ENCODE data around the gene FCER2.

Gene FCER2

DNA sequence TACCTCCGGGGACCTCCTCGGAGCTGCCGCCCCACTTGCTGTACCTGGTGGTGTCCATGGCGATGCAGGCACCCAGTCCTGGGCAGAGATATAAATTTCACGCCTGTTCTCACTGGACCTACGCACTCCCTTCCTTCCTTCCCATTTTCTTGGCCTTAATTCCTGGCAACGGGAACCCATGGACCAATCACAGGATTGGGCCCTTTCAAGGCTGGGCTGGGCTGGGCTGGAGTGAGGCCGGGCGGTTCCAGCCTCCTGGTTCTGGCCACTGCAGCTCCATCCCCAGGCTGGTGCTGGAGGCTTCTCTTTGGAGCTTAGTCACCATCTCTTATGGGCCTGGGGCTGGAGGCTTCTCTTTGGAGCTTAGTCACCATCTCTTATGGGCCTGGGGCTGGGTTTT is 30.1 kb upstream of the FCER2 start, which contains the start of gene CLEC4G:
TSS of gene CLEC4G (minus strand) at position 66 of the 400 bp plus-strand sequence. CDS start at position 58, 8 bp downstream.
- no peak for DNase-seq

- no peak for DNase-seq
Measured at GRCh38 chr19:7731615-7732014, 29.7 kb upstream of the FCER2 start.

DNA sequence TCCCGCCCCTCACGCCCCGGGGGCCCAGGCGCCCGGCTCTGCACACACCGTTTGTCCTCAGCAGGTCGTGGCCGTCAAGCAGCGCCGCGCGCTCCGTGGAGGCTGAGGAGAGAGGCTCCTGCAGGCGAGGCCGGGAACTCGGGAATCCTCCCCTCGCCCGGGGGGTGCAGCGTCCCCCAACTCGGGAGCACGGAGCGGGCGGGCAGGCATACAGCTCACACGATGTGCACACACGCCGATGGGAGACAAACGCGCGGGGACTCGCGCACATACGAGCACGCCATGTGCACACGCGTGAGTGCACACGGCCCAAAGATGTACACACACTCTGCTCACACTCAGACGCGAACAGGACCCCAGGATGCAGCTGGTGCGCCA is 29.3 kb upstream of the FCER2 start:
- DNase-seq: no peak

DNA sequence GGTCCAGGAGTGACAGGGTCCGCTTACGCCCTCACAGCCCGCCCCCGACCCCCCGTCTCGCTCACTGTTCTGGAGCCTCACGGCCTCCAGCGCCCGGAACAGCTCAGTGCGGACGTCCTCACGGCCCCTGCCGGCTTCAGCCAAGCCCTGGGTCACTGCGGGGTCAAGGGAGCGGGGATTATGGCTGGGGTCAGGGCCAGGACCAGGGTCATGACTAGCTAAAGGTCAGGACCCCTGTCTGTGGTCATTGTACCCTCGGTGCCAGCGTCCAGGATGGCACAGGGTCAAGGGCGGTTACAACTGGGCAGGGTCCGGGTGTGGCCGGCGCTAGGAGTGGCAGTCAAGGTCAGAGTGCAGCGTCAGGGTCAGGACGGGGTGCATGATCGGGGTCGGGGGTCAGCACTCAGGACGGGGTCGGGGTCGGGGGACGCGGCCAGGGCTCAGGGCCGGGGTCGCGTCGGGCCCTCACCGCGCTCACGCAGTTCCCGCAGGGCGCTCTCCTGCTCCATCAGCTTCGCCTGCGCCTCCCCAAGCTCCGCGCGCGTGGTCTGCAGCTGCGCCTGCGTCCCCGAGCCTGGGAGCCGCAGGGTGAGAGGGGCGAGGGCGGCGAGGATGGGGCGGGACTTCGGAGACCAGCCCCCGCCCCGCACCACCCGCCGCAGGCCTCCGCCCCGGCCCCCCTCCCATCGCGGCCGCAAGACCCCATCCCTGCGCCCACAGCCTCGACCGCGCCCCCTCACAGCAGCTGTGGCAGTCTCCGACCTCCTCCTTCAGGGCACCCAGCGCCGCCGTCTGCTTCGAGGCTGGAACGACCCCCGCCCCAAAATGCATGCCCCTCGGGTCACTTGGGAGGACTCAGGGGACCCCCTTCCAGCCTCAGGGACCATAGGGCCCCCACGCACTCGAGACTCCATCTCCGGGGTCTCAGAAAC is 28.6 kb upstream of the FCER2 start:
- DNase-seq: no peak

- DNase-seq: no peak
Measured at GRCh38 chr19:7729831-7730285, 27.9 kb upstream of the FCER2 start.

DNA sequence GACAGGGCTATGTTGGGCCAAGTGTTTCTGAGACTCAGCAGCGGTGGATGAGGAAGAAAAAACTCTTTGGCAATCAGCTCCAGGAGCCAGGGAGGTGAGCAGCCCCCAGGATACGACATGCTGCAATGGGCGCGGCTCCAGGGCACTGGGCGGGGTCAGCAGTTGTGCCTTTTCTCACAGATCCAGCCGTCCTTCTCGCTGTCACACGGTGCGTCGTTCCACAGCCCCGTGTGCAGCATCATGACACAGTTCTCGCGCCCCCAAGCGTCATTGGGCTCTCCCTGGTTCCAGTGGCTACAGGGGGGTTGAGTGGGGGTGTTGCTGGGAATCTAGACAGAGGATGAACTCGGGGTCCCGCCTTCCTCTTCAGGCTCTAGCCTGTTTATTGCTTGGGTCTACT is 27.3 kb upstream of the FCER2 start:
- no peak for DNase-seq

DNA sequence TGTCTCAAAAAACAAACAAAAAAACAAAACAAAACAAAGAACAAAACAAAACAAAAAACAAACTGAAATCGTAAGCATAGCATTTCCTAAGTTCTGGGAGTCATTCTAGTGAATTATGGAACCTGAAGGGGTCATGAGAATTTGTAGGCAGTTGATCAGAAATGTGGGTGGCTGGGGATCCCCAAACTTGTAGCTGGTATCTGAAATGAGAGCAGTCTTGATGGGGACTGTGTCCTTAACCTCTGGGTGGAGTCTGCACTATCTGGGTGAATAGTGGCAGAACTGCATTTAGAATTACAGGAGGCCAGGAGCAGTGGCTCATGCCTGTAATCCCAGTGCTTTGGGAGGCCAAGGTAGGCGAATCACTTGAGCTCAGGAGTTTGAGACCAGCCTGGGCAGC is 23.9 kb upstream of the FCER2 start:
- DNase-seq: no peak

DNA sequence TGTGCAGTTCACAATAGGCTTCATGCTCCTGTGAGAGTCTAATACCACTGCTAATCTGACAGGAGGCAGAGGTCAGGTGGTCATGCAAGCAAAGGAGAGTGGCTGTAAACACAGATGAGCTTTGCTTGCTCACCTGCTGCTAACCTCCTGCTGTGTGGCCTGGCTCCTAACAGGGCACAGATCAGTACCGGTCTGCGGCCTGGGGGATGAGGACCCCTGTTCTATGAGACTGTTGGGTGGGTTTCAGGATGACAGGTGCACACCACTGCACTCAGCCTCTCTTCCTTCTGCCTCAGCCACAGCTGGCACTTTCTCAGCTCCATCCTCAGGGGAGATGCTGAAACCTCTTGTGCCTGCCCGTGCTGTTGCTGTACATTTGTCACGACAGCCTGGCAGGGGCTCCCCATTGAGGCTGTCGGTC is 20.3 kb upstream of the FCER2 start:
- no peak for DNase-seq

GRCh38 chr19:7720351-7720750 is 18.4 kb upstream of the FCER2 start:
- DNase-seq: no peak

DNA sequence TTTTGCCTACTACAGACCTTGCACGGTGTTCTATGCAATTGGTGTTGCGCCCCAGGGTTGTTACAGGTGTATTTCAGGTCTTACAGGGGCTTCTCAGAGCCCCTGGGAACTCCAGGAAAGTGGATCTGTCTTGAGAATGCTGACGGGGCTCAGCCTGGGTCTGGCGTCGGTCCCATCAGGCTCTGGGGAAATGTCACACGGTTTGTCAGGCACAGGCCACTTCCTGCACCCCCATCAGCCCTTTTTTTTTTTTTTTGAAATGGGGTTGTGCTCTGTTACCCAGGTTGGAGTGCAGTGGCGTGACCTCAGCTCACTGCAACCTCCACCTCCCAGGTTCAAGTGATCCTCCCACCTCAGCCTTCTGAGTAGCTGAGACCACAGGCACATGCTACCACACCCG is 16.7 kb upstream of the FCER2 start:
- no peak for DNase-seq

GRCh38 chr19:7716762-7717161 is 14.8 kb upstream of the FCER2 start:
- DNase-seq: no peak

DNA sequence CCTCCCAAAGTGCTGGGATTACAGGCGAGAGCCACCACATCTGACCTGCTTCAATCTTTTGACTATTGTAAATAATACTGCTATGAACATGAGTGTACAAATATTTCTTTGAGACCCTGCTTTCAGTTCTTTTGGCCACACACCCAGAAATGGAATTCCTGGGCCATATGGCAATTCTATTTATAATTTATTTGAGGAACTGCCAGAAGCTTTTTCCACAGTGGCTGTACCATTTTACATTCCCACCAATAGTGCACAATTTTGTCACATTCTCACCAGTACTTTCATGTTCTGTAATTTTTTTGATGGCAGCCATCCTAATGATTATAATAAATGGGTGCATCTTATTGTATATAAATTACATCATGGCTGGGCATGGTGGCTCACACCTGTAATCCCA is 13.7 kb upstream of the FCER2 start:
- no peak for DNase-seq

DNA sequence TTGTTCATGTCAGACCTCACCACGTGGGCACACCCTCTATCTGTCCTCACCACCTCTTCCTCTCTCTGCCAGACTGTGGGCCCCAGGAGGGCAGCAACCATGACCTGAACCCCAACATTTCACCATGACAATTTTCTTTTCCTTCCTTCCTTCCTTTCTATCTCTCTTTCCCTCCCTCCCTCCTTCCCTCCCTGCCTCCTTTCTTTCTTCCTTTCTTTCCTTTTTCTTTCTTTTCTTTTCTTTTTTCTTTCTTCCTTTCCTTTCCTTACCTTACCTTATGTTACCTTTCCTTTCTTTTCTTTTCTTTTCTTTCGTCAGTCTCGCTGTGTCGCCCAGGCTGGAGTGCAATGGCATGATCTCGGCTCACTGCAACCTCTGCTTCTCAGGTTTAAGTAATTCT is 8.7 kb upstream of the FCER2 start:
- no peak for DNase-seq

GRCh38 chr19:7709932-7710460 is 8.1 kb upstream of the FCER2 start:
- no peak for DNase-seq

- no peak for DNase-seq
Measured at GRCh38 chr19:7706955-7707456, 5.1 kb upstream of the FCER2 start.

- no peak for DNase-seq
Measured at GRCh38 chr19:7706188-7706954, 4.4 kb upstream of the FCER2 start.

DNA sequence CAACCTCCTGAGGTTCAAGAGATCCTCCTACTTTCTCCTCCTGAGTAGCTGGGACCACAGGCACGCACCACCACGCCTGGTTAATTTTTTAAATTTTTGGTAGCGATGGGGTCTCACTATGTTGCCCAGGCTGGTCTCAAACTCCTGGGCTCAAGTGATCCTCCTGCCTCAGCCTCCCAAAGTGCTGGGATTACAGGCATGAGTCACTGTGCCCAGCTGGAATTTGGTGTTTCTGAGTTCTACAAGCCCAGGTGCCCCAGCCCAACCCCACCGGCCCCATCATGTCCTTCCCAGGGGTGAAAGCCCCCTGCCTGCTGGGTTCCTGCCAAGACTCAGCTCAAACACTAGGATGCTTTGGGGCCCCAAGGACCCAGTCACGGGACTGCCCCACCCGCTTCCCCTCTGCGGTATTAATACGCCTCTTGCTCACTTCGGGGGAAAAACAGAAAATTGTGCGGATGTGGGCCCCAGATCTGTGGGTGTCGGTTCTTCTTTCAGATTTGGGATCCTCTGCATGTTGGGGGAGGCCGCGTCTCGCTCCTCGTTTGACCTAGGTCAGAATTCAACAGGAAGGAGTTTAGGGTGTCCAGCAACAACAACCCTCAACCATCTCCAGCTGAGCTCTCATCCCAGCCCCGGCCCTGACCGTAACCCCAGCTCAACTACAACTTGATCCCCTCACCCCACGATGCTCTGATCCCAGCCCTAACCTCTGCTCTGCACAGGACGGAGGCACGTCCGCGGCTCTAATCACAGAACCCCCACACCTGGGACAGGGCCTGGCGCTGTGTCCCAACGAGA is 3.7 kb upstream of the FCER2 start:
- DNase-seq: no peak

DNA sequence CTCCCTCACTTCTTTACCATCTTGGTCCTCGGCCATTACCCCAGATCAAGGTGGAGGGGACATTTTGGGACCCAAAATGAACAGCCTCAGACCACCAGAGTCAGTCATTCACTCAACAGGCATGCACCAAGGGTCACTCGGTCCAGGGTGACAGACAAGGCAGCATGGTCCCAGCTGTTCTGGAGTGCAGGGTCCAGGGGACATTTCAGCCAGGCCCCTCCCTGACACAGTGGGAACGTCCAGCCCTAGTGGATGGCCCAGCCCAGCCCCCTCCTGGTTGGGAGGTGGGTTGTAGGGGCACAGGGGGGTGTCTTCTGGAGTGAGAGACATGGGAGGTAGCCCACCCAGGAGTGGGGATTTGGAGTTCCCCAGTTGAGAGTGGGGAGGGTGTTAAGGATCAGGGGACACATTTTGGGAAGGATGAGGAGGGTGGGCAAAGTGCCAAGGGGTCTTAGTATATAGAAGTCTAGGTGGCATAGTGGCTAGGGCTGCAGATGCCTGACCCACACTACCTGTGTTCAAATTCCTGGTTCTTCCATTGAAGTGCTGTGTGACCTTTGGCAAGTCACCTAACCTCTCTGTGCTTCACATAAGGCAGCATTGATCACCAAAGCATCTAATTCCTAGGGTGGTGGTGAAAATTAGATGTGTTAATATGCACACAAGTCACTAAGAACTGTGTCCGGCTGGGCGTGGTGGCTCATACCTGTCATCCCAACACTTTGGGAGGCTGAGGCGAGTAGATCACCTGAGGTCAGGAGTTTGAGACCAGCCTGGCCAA is 2.5 kb upstream of the FCER2 start:
- DNase-seq: no peak

- no peak for DNase-seq
Measured at GRCh38 chr19:7703332-7703731, 1.4 kb upstream of the FCER2 start.

- no peak for DNase-seq
Measured at GRCh38 chr19:7701049-7701653, 780 bp downstream of the FCER2 start.

All from NCI-H2107 (cell line).